Measurements from ENCODE around the gene FHIP1B.
"Not testable (repeated sequence)": the region's sequence is repeated elsewhere in the genome, so short reads cannot be mapped to it uniquely, and the experiment has no call there.

FHIP1B gene

GRCh38 chr11:6234387-6235107, at the start of gene FHIP1B:
FHIP1B (minus strand) TSS chr11:6234636; CDS start chr11:6224516, 10,120 bp downstream.
- DNase-seq (ENCODE audit: low read depth) = peak; percentile 100
- H3K4me3 ChIP-seq (ENCODE audit: low read depth, low read length) = peak within 1 kb of the TSS; percentile 73

GRCh38 chr11:6283453-6284023, 49.1 kb upstream of the FHIP1B start:
- no peak overlapping the region for H3K4me3 ChIP-seq (ENCODE audit: low read depth, low read length)
- no peak for DNase-seq (ENCODE audit: low read depth)

GRCh38 chr11:6280809-6281208, 46.4 kb upstream of the FHIP1B start:
- H3K4me3 ChIP-seq (ENCODE audit: low read depth, low read length); DNase-seq (ENCODE audit: low read depth): not testable (repeated sequence)

GRCh38 chr11:6273188-6273587, 38.8 kb upstream of the FHIP1B start:
- no peak for DNase-seq (ENCODE audit: low read depth)

GRCh38 chr11:6271598-6271997, 37.2 kb upstream of the FHIP1B start:
- DNase-seq (ENCODE audit: low read depth) = no peak
- H3K4me3 ChIP-seq (ENCODE audit: low read depth, low read length) = no peak overlapping the region

More at GRCh38 chr11:6273188-6273587, 38.8 kb upstream of the FHIP1B start:
- H3K4me3 ChIP-seq (ENCODE audit: low read depth, low read length) = no peak overlapping the region

GRCh38 chr11:6270584-6271246, 36.3 kb upstream of the FHIP1B start:
- H3K4me3 ChIP-seq (ENCODE audit: low read depth, low read length) = no peak overlapping the region
- DNase-seq (ENCODE audit: low read depth) = no peak

GRCh38 chr11:6269994-6270393, 35.6 kb upstream of the FHIP1B start:
- no peak overlapping the region for H3K4me3 ChIP-seq (ENCODE audit: low read depth, low read length)
- no peak for DNase-seq (ENCODE audit: low read depth)

GRCh38 chr11:6268820-6269219, 34.4 kb upstream of the FHIP1B start:
- H3K4me3 ChIP-seq (ENCODE audit: low read depth, low read length) = no peak overlapping the region
- DNase-seq (ENCODE audit: low read depth) = peak; percentile 4

- no peak for DNase-seq (ENCODE audit: low read depth)
- no peak overlapping the region for H3K4me3 ChIP-seq (ENCODE audit: low read depth, low read length)
These were observed 29.2 kb upstream of the FHIP1B start for GRCh38 chr11:6263662-6264061.

GRCh38 chr11:6260207-6260726, 25.8 kb upstream of the FHIP1B start:
- no peak overlapping the region for H3K4me3 ChIP-seq (ENCODE audit: low read depth, low read length)
- no peak for DNase-seq (ENCODE audit: low read depth)

GRCh38 chr11:6258571-6259081, 24.2 kb upstream of the FHIP1B start:
- no peak for DNase-seq (ENCODE audit: low read depth)
- peak overlapping the region; percentile 7 for H3K4me3 ChIP-seq (ENCODE audit: low read depth, low read length)

- DNase-seq (ENCODE audit: low read depth) = no peak
- no peak overlapping the region for H3K4me3 ChIP-seq (ENCODE audit: low read depth, low read length)
These were observed 23.7 kb upstream of the FHIP1B start for GRCh38 chr11:6258141-6258540.

GRCh38 chr11:6253197-6253596, 18.8 kb upstream of the FHIP1B start:
- H3K4me3 ChIP-seq (ENCODE audit: low read depth, low read length) = no peak overlapping the region
- no peak for DNase-seq (ENCODE audit: low read depth)

- no peak for DNase-seq (ENCODE audit: low read depth)
- no peak overlapping the region for H3K4me3 ChIP-seq (ENCODE audit: low read depth, low read length)
These were observed 17.6 kb upstream of the FHIP1B start for GRCh38 chr11:6251990-6252473.

- no peak overlapping the region for H3K4me3 ChIP-seq (ENCODE audit: low read depth, low read length)
- DNase-seq (ENCODE audit: low read depth) = no peak
These were observed 16.8 kb upstream of the FHIP1B start for GRCh38 chr11:6251120-6251733.

- peak; percentile 56 for DNase-seq (ENCODE audit: low read depth)
- H3K4me3 ChIP-seq (ENCODE audit: low read depth, low read length) = no peak overlapping the region
These were observed 15.5 kb upstream of the FHIP1B start for GRCh38 chr11:6249770-6250555.

- DNase-seq (ENCODE audit: low read depth); H3K4me3 ChIP-seq (ENCODE audit: low read depth, low read length): not testable (repeated sequence)
These were observed 14.5 kb upstream of the FHIP1B start for GRCh38 chr11:6248897-6249296.

- H3K4me3 ChIP-seq (ENCODE audit: low read depth, low read length) = no peak overlapping the region
- no peak for DNase-seq (ENCODE audit: low read depth)
These were observed 13.8 kb upstream of the FHIP1B start for GRCh38 chr11:6248248-6248647.

- DNase-seq (ENCODE audit: low read depth) = no peak
- H3K4me3 ChIP-seq (ENCODE audit: low read depth, low read length) = no peak overlapping the region
These were observed 11.1 kb upstream of the FHIP1B start for GRCh38 chr11:6245536-6245935.

Data from skeletal muscle cell (primary cell).